ENCODE measurements around the gene UBTD1.

Gene UBTD1

GRCh38 chr10:97505152-97505551 lies 6.4 kb downstream of the UBTD1 start:
- no peak for TF ChIP-seq CTCF (IDR thresholded peaks at IDR 0.05; ENCODE audit: borderline replicate concordance, insufficient read depth, low read depth, low read length)
- H3K4me3 ChIP-seq (ENCODE audit: low read depth, low read length): no peak overlapping the region

- H3K4me3 ChIP-seq (ENCODE audit: low read depth, low read length): no peak overlapping the region
Observed at GRCh38 chr10:97506199-97506991, 7.7 kb downstream of the UBTD1 start.

GRCh38 chr10:97508342-97508741 lies 9.6 kb downstream of the UBTD1 start:
- no peak for TF ChIP-seq CTCF (IDR thresholded peaks at IDR 0.05; ENCODE audit: borderline replicate concordance, insufficient read depth, low read depth, low read length)
- no peak overlapping the region for H3K4me3 ChIP-seq (ENCODE audit: low read depth, low read length)

More at GRCh38 chr10:97506199-97506991, 7.7 kb downstream of the UBTD1 start:
- no peak for TF ChIP-seq CTCF (IDR thresholded peaks at IDR 0.05; ENCODE audit: borderline replicate concordance, insufficient read depth, low read depth, low read length)

GRCh38 chr10:97509120-97509680 lies 10.5 kb downstream of the UBTD1 start:
- TF ChIP-seq CTCF (IDR thresholded peaks at IDR 0.05; ENCODE audit: borderline replicate concordance, insufficient read depth, low read depth, low read length): no peak
- no peak overlapping the region for H3K4me3 ChIP-seq (ENCODE audit: low read depth, low read length)

- no peak overlapping the region for H3K4me3 ChIP-seq (ENCODE audit: low read depth, low read length)
- no peak for TF ChIP-seq CTCF (IDR thresholded peaks at IDR 0.05; ENCODE audit: borderline replicate concordance, insufficient read depth, low read depth, low read length)
Observed at GRCh38 chr10:97510686-97511085, 12.0 kb downstream of the UBTD1 start.

GRCh38 chr10:97511711-97512440 lies 13.2 kb downstream of the UBTD1 start:
- no peak overlapping the region for H3K4me3 ChIP-seq (ENCODE audit: low read depth, low read length)
- TF ChIP-seq CTCF (IDR thresholded peaks at IDR 0.05; ENCODE audit: borderline replicate concordance, insufficient read depth, low read depth, low read length): no peak
